ENCODE results near the gene TPM3.

GRCh38 chr1:154221278-154222001 is 29.5 kb upstream of the TPM3 start:
- TF ChIP-seq ZFP30 (CRISPR knock-in tag; IDR thresholded peaks at IDR 0.05) (no peak), ZNF8 (CRISPR knock-in tag; IDR thresholded peaks at IDR 0.05) (no peak), CSRNP3 (CRISPR knock-in tag; IDR thresholded peaks at IDR 0.05) (no peak)

Measured in SK-N-SH treated with all-trans-retinoic acid at 6 μM for 48 hours (cell line).